ENCODE measurements around the gene SERINC2.
"Not testable (repeated sequence)": the region's sequence is repeated elsewhere in the genome, so short reads cannot be mapped to it uniquely, and the experiment has no call there.

The SERINC2 gene

DNA sequence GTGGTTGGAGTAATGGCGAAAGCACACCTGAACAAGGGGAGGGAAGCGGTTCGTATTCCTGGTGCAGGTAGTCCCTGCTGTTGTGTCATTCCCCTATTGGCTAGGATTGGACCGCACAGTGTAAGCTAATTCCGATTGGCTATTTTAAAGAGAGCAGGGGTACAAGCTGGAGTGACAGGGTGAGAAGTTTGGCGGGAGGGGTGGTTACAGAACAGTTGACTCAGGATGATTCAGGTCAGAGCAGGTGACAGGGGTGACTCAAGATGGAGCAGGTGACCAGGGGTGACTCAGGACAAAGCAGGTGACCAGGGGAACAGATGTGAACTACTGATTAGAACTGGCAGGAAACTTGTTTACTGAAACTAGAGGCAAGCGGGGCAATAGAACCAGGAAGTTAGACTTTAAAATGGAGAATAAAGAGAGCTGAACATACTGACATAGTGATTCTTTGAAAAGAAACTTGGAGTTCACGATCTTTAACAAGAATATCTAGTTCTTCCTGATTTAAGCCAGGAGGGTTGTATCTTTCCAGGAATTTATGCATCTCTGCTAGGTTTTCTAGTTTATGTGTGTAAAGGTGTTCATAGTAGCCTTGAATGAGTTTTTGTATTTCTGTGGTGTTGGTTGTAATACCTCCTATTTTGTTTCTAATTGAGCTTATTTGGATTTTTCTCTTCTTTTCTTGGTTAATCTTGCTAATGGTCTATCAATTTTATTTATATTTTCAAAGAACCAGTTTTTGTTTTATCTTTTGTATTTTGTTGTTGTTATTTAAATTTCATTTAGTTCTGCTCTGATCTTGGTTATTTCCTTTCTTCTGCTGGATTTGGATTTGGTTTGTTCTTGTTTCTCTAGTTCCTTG is 58.7 kb downstream of the SERINC2 start:
- DNase-seq (ENCODE audit: low read depth), result not testable (repeated sequence)

DNA sequence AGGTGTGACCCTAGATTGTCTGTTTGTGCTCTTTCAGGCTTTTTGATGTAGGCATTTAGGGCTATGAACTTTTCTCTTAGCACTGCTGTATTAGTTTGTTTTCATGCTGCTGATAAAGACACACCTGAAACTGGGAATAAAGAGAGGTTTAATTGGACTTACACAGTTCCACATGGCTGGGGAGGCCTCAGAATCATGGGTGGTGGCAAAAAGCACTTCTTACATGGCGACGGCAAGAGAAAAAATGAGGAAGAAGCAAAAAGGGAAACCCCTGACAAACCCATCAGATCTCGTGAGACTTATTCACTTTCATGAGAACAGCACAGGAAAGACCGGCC is 59.3 kb downstream of the SERINC2 start:
- DNase-seq (ENCODE audit: low read depth), result not testable (repeated sequence)

DNA sequence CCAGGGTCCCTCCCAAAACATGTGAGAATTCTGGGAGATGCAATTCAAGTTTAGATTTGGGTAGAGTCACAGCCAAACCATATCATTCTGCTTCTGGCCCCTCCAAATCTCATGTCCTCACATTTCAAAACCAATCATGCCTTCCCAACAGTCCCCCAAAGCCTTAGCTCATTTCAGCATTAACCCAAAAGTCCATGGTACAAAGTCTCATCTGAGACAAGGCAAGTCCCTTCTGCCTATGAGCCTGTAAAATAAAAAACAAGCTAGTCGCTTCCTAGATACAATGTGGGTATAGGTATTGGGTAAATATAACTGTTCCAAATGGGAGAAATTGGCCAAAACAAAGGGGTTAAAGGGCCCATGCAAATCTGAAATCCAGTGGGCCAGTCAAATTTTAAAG is 59.7 kb downstream of the SERINC2 start:
- DNase-seq (ENCODE audit: low read depth), result not testable (repeated sequence)

DNA sequence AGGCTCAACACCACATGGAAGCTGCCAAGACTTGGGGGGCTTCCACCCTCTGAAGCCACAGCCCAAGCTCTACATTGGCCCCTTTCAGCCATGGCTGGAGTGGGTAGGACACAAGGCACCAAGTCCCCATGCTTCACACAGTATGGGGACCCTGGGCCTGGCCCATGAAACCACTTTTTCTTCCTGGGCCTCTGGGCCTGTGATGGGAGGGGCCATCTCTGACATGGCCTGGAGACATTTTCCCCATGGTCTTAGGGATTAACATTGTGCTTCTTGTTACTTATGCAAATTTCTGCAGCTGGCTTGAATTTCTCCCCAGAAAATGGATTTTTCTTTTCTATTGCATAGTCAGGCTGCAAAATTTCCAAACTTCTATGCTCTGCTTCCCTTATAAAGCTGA is 60.5 kb downstream of the SERINC2 start:
- DNase-seq (ENCODE audit: low read depth), result not testable (repeated sequence)

DNA sequence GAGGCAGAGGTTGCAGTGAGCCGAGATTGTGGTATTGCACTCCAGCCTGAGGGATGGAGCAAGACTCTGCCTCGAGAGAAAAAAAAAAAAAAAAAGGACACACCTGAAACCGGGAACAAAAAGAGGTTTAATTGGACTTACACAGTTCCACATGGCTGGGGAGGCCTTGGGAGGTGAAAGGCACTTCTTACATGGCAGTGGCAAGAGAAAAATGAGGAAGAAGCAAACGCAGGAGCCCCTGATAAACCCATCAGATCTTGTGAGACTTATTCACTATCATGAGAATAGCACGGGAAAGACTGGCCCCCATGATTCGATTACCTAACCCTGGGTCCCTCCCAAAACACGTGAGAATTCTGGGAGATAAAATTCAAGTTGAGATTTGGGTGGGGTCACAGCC is 61.6 kb downstream of the SERINC2 start:
- DNase-seq (ENCODE audit: low read depth), result not testable (repeated sequence)

DNA sequence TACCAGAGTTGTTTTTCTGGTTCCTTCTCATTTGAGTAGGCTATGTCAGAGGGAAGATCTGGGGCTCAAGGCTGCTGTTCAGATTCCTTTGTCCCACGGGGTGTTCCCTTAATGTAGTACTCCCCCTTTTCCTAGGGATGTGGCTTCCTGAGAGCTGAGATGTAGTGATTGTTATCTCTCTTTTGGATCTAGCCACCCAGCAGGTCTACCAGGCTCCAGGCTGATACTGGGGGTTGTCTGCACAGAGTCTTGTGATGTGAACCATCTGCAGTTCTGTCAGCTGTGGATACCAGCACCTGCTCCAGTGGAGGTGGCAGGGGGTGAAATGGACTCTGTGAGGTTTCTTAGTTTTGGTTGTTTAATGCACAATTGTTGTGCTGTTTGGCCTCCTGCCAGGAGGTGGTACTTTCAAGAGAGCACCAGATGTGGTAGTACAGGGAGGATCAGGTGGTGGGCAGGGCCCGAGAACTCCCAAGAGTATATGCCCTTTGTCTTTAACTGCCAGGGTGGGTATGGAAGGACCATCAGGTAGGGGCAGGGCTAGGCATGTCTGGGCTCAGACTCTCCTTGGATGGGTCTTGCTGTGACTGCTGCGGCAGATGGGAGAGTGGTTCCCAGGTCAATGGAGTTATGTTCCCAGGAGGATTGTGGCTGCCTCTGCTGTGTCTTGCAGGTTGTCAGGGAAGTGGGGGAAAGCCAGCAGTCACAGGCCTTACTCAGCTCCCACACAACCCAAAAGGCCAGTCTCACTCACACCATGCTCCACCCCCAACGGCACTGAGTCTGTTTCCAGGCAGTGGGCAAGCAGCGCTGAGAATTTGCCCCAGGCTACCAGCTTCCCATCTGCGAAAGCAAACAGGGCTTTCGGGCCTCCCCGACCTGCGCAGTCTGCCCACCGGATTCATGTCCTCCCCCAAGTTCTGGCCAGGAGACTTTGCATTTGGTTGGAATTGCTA is 64.2 kb downstream of the SERINC2 start:
- DNase-seq (ENCODE audit: low read depth), result no peak

DNA sequence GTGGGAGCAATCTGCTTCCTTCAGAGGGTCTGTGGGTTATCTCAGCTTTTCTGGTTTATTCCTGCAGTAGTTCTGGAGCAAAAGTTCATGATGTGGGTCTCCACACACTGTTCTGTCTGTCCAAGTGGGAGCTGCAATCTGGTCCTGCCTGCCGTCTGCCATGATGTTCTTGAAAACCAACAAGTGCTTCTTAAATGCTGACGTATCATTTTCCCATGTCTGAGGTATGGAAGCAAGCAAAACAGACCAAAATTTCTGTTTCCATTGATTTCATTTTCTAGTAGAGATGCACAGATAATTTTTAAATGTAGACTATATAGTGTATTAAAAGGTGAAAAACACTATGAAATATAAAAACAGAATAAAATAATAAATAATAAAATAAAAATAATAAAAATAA is 65.2 kb downstream of the SERINC2 start:
- no peak for DNase-seq (ENCODE audit: low read depth)

DNA sequence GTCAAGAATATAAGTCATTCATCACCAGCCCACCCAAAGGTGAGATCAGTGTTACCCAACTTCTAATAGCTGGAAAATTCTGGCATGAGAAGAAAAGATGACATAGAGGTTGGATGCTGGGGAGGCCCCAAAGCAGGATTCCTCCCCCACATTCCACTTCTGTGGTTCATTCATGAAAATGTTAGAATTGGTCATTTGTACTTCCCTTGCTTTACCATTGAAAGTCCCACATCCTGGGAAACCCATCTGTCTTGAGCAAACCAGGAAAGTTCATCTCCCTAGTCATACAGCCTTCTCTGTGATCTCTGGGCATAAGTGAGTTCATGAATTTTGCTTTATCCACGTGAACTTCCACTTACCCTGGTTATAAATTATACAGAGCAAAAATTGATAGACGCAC is 66.8 kb downstream of the SERINC2 start:
- DNase-seq (ENCODE audit: low read depth), result no peak

DNA sequence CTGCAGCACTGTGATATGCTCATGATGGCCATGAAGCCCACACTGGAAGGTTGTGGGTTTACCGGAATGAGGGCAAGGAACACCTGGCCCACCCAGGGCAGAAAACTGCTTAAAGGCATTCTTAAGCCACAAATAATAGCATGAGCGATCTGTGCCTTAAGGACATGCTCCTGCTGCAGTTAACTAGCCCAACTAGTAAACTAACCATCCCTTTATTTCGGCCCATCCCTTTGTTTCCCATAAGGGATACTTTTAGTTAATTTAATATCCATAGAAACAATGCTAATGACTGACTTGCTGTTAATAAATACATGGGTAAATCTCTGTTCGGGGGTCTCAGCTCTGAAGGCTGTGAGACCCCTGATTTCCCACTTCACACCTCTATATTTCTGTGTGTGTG is 67.4 kb downstream of the SERINC2 start:
- DNase-seq (ENCODE audit: low read depth), result not testable (repeated sequence)

DNA sequence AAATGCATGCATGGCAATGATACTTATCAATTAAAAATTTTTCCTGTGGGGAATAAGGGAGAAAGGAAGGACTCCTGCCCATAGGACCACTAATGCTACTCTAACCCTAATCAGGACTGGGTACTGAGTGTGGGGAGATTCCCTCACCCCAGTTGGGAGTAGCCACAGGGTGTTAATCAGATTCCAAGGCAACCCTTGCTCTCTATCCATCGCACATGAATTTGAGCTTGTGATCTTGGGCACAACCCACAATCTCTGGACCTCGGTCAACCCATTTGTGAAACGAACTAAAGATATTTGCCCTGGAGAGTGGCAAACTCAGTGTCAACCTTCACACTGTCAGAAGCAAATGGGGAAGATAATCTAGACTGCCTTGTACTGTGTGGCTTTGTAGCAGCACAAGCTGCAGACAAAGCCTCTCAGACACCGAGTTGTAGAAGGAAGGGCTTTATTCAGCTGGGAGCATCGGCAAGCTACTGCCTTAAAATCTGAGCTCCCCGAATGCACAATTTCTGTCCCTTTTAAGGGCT is 69.5 kb downstream of the SERINC2 start:
- DNase-seq (ENCODE audit: low read depth), result no peak

DNA sequence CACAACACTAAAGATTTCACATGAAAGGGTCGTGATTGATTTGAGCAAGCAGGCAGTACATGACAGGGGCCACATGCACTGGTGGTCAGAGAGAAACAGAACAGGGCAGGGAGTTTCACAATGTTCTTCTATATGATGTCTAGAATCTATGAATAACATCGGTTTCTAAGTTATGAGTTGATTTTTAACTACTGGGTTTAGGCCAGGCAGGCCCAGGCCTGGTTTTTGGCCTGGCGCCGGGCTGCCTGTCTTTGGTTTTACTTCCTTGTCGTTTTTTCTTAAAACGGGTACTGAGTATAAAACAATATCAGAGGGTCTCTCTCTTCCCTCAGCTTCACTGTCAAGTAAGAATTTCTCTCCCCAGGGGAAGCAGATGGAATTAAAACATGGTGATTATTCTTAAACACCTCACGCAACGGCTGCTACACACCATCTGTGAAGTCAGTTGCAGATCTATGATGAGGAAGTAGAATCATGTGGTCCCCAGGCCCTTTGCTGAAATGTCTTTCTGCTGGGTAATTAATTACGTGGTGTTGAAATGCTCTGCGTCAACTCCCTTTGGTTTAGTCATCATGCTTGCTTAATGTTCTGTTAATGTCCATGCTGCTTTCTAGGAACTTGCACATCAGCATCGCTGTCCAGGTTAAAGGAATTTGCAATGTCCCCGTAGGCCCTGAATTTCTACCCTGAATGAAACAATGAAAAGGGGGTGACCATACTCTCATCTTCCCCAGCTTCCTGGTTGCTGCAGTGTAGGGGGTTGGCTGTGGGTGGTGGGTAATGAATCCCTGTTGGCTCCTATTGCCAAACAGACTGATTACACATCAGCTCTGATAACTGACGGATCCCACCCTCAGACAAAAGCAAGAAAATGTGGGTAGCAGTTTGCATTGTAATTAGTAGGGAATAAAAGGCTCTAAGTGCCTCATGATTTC is 70.3 kb downstream of the SERINC2 start:
- peak; percentile 95 for DNase-seq (ENCODE audit: low read depth)

Data from GM04503 (cell line).